ENCODE results near the gene LCN1. TPM values are rescaled to one million over a fixed set of nuclear protein-coding genes. Genes with fewer than 3 reads are reported as not detected.
A peak's percentile ranks its signal among the peaks of the same experiment; 100 is the strongest.

The LCN1 gene
- total RNA-seq (2021), result not detected in 2 replicates
- long read RNA-seq, result 0 reads

GRCh38 chr9:135520916-135521607, at the start of gene LCN1:
TSS of gene LCN1 (plus strand) at chr9:135521440. CDS start at chr9:135521498, 58 bp downstream.
- Histone ChIP-seq H3T11ph (ENCODE audit: low read length) (no peak within 1 kb of the TSS), H3K4me2 (ENCODE audit: insufficient read depth, insufficient read length, low read length) (no peak within 1 kb of the TSS), H2BK5ac (ENCODE audit: insufficient read length, low read length) (no peak within 1 kb of the TSS), H3K56ac (ENCODE audit: insufficient read length, low read depth, low read length) (no peak within 1 kb of the TSS), H2BK120ac (ENCODE audit: low read depth, low read length, poor library complexity, severe bottlenecking) (no peak within 1 kb of the TSS), H3K23ac (ENCODE audit: insufficient read length, low read depth, low read length) (no peak within 1 kb of the TSS), H2BK20ac (ENCODE audit: low read depth, low read length, poor library complexity, severe bottlenecking) (no peak within 1 kb of the TSS), H3K4ac (ENCODE audit: low read depth, low read length) (no peak within 1 kb of the TSS), H3K18ac (ENCODE audit: insufficient read length, low read depth, low read length) (no peak within 1 kb of the TSS), H3K27me3 (ENCODE audit: insufficient read depth, low read length) (no peaks in the 10 kb centered on the region), H4K91ac (ENCODE audit: insufficient read length, low read depth, low read length) (no peak within 1 kb of the TSS), H3K23me2 (ENCODE audit: insufficient read length, low read depth, low read length, poor library complexity, severe bottlenecking) (no peaks in the 10 kb centered on the region), H4K5ac (ENCODE audit: insufficient read length, low read depth, low read length) (no peak within 1 kb of the TSS), H4K8ac (replicated peaks; ENCODE audit: insufficient read length, low read depth, low read length) (no peak within 1 kb of the TSS), H3K27ac (ENCODE audit: insufficient read length, low read depth, low read length) (no peak within 1 kb of the TSS), H3K79me1 (ENCODE audit: insufficient read depth, low read depth, low read length, poor library complexity, severe bottlenecking) (no peaks in the 10 kb centered on the region), H3K79me2 (ENCODE audit: insufficient read depth, low read length) (no peaks in the 10 kb centered on the region), H3K9me3 (ENCODE audit: control insufficient read depth, low read depth, low read length) (no peaks in the 10 kb centered on the region), H3K4me1 (ENCODE audit: insufficient read depth, low read length) (no peaks in the 10 kb centered on the region; the same call in 1 of the 2 replicates), H2AK5ac (ENCODE audit: insufficient read length, low read length) (no peak within 1 kb of the TSS), H3K9ac (ENCODE audit: extremely low read depth, insufficient read length, low read length) (no peak within 1 kb of the TSS), H4K20me1 (ENCODE audit: control insufficient read depth, insufficient read depth, insufficient read length) (no peaks in the 10 kb centered on the region), H2BK12ac (ENCODE audit: insufficient read length, low read depth, low read length) (no peak within 1 kb of the TSS), H3K14ac (ENCODE audit: insufficient read depth, low read length) (no peak within 1 kb of the TSS; the same call in 1 of the 2 replicates), H2BK15ac (ENCODE audit: low read depth, low read length) (no peak within 1 kb of the TSS), H2AFZ (ENCODE audit: low read length) (no peak within 1 kb of the TSS)
- no peaks in the 10 kb centered on the region for H3K36me3 Mint-ChIP-seq (ENCODE audit: insufficient read depth in 1 of 3, low read depth in 3 of 3)
- H3K27ac Mint-ChIP-seq, result peak within 1 kb of the TSS in 1 of 3 experiments; percentile 83; a peak in 1 of 7 replicates
- peaks cover 2% of the 10 kb centered on the region; the same call in 1 of the 2 replicates for H3K27me3 Mint-ChIP-seq (ENCODE audit: low read depth)
- peaks cover 2 to 5% of the 10 kb centered on the region in 2 experiments; a peak in 1 of 4 replicates for H3K4me1 Mint-ChIP-seq
- H3K4me3 Mint-ChIP-seq, result no peak within 1 kb of the TSS
- peaks cover 0 to 5% of the 10 kb centered on the region in 2 experiments; a peak in 2 of 5 replicates for H3K9me3 Mint-ChIP-seq
- no peak for DNase-seq
- no CpG with 5 or more reads among the region's 18 CpGs for WGBS (ENCODE audit: extremely low coverage, insufficient read length, low lambda C conversion rate)
- TF ChIP-seq CTCF (conservative IDR thresholded peaks at IDR 0.05), result no peak
